ENCODE data around the gene FAM200C. TPM values are rescaled to one million over a fixed set of nuclear protein-coding genes. Genes with fewer than 3 reads are reported as not detected.

The FAM200C gene
- total RNA-seq, 1 experiment from 2014 or later: 4.2 TPM

DNA sequence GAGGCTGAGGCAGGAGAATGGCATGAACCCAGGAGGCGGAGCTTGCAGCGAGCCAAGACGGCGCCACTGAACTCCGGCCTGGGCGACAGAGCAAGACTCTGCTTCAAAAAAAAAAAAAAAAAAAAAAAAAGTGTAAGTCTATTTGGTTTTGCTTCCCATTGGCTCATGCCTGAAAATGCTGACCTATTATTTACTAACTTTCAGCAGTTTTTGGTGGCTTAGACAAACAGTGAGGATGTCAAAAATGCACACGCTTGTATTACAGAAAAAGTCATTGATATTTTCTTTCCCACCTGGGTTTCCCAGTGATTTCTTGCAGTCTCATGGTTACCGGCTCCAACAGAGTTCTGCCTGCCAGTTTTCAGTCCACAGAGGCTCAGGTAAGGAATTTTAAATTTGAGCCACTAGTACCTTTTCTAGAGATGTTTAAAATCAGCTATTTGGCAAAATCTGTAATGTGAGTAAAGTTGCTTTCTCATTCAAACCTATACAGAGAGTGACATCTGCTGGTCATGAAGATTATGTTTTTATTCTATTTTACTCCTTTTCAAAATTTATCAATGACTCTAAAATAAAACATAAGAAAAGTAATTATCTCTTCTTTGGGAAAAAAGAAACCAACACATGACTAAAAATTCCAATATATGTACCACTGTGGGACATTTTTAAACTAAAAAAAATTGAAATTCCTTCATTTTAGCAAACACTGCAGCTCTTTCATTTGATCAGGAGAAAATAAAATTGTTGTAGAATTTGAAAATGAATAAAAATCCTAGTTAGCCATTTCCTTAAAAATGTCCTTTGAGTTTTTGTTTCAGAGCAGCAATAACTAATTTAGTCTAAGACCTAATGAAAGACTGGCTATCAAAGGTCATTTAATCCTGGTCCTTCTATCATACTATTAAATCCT, 8.8 kb downstream of the FAM200C start:
- TF ChIP-seq RAD21 (IDR thresholded peaks at IDR 0.05; ENCODE audit: low read depth): peak; percentile 76
- TF ChIP-seq, protein P1, sequence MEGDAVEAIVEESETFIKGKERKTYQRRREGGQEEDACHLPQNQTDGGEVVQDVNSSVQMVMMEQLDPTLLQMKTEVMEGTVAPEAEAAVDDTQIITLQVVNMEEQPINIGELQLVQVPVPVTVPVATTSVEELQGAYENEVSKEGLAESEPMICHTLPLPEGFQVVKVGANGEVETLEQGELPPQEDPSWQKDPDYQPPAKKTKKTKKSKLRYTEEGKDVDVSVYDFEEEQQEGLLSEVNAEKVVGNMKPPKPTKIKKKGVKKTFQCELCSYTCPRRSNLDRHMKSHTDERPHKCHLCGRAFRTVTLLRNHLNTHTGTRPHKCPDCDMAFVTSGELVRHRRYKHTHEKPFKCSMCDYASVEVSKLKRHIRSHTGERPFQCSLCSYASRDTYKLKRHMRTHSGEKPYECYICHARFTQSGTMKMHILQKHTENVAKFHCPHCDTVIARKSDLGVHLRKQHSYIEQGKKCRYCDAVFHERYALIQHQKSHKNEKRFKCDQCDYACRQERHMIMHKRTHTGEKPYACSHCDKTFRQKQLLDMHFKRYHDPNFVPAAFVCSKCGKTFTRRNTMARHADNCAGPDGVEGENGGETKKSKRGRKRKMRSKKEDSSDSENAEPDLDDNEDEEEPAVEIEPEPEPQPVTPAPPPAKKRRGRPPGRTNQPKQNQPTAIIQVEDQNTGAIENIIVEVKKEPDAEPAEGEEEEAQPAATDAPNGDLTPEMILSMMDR (IDR thresholded peaks at IDR 0.05 in 2 of 3, conservative IDR thresholded peaks at IDR 0.05 in 1 of 3; ENCODE audit: borderline replicate concordance in 1 of 3, insufficient read depth in 1 of 3, low read depth in 2 of 3, low read length in 2 of 3): peak; percentile 24 to 68 (median 53); a peak in 4 of 6 replicates
- no peak for TF ChIP-seq CEBPB (IDR thresholded peaks at IDR 0.05; ENCODE audit: low read depth)
- H3K79me2 ChIP-seq (ENCODE audit: insufficient read depth, low read length): no peaks in the 10 kb centered on the region
- no peaks in the 10 kb centered on the region for H3K36me3 ChIP-seq (ENCODE audit: control insufficient read depth in 1 of 2, insufficient read depth in 2 of 2, low read length in 2 of 2)
- H3K9ac ChIP-seq (ENCODE audit: low read length): no peak overlapping the region
- no peak overlapping the region for H3K4me2 ChIP-seq (ENCODE audit: low read length)
- no peaks in the 10 kb centered on the region; a peak in 1 of 4 replicates for H3K9me3 ChIP-seq (ENCODE audit: control insufficient read depth in 1 of 2, insufficient read depth in 1 of 2, low read depth in 1 of 2, low read length in 2 of 2)
- H3K9me2 ChIP-seq (ENCODE audit: insufficient read depth): no peaks in the 10 kb centered on the region
- no peaks in the 10 kb centered on the region for H3K4me1 ChIP-seq (ENCODE audit: control insufficient read depth in 1 of 2, insufficient read depth in 2 of 2, low read length in 2 of 2)
- H4K20me1 ChIP-seq (ENCODE audit: insufficient read depth): no peaks in the 10 kb centered on the region
- no peak overlapping the region for H3K4me3 ChIP-seq (replicated peaks in 1 of 2; ENCODE audit: low read depth in 1 of 2, low read length in 2 of 2)
- RAD21 ChIA-PET (ENCODE audit: low non-redundant PET in 1 of 2, low total read pairs in 2 of 2, uncharacterized antibody in 2 of 2, unreplicated experiment in 2 of 2): interaction anchor here (0.6 to 1.7 kb wide), 2 partner anchors 28 to 369 kb away, joined by 3 to 8 read pairs; no protein-coding TSS in a partner anchor
- intact Hi-C loops (cut with micrococcal nuclease): loop anchor here (1.0 to 2.0 kb wide), 3 partner anchors 192 to 370 kb away; no protein-coding TSS in a partner anchor
- DNase-seq (ENCODE audit: low read depth, low spot score) (no peak), ATAC-seq (peak; percentile 52; the same call in 1 of the 2 replicates)
- no peak overlapping the region for H2AFZ ChIP-seq (ENCODE audit: low read depth, low read length, poor library complexity, severe bottlenecking)
- POLR2A ChIA-PET: no interaction called here
- H3K27ac ChIP-seq (ENCODE audit: low read depth, low read length): no peak overlapping the region
- CTCF ChIA-PET: interaction anchor here (0.5 to 3.6 kb wide), 26 partner anchors 9 to 1234 kb away, joined by 3 to 45 read pairs (median 3); partner anchors contain the start of genes C1QTNF2 and FAM200C
- BruUV-seq (replicated peaks): no TSS peak
- no peaks in the 10 kb centered on the region for H3K27me3 ChIP-seq (ENCODE audit: insufficient read depth, low read length)

DNA sequence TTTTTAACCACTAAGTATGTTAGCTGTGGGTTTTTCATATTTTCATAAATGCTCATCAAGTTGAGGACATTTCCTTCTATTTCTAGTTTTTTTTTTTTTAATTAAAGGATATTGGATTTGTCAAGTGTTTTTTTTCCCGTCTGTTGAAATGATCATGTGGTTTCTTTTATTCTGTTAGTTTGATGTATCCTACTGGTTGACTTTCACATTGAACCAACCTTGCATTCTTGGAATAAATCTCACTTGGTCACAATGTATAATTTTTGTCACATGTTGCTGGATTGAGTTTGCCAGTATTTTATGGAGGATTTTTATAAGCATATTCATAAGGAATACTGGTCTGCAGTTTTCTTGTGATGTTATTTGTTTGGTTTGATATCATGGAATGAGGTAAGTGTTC, 12.4 kb downstream of the FAM200C start:
- Histone ChIP-seq H3K4me3 (replicated peaks in 1 of 2; ENCODE audit: low read depth in 1 of 2, low read length in 2 of 2) (no peak overlapping the region), H3K79me2 (ENCODE audit: insufficient read depth, low read length) (no peaks in the 10 kb centered on the region), H3K9ac (ENCODE audit: low read length) (no peak overlapping the region), H3K9me2 (ENCODE audit: insufficient read depth) (no peaks in the 10 kb centered on the region), H3K36me3 (ENCODE audit: control insufficient read depth in 1 of 2, insufficient read depth in 2 of 2, low read length in 2 of 2) (no peaks in the 10 kb centered on the region), H3K4me2 (ENCODE audit: low read length) (no peak overlapping the region), H4K20me1 (ENCODE audit: insufficient read depth) (no peaks in the 10 kb centered on the region), H3K27ac (ENCODE audit: low read depth, low read length) (no peak overlapping the region), H3K4me1 (ENCODE audit: control insufficient read depth in 1 of 2, insufficient read depth in 2 of 2, low read length in 2 of 2) (no peaks in the 10 kb centered on the region), H3K27me3 (ENCODE audit: insufficient read depth, low read length) (no peaks in the 10 kb centered on the region), H2AFZ (ENCODE audit: low read depth, low read length, poor library complexity, severe bottlenecking) (no peak overlapping the region), H3K9me3 (ENCODE audit: control insufficient read depth in 1 of 2, insufficient read depth in 1 of 2, low read depth in 1 of 2, low read length in 2 of 2) (no peaks in the 10 kb centered on the region; a peak in 1 of 4 replicates)
- no TSS peak for BruUV-seq (replicated peaks)
- ChIA-PET CTCF (no interaction called here), POLR2A (no interaction called here), RAD21 (ENCODE audit: low non-redundant PET in 1 of 2, low total read pairs in 2 of 2, uncharacterized antibody in 2 of 2, unreplicated experiment in 2 of 2) (no interaction called here)
- intact Hi-C loops (cut with micrococcal nuclease): no loop called here
- ATAC-seq (no peak), DNase-seq (ENCODE audit: low read depth, low spot score) (no peak)
- TF ChIP-seq EGR1 (IDR thresholded peaks at IDR 0.05; ENCODE audit: low read depth): no peak
- TF ChIP-seq SP1 (IDR thresholded peaks at IDR 0.05; ENCODE audit: low read depth): no peak
- TF ChIP-seq ZFX (IDR thresholded peaks at IDR 0.05): no peak
- no peak for TF ChIP-seq RAD21 (IDR thresholded peaks at IDR 0.05; ENCODE audit: low read depth)
- TF ChIP-seq CEBPB (IDR thresholded peaks at IDR 0.05; ENCODE audit: low read depth): no peak
- TF ChIP-seq SRF (IDR thresholded peaks at IDR 0.05; ENCODE audit: low read depth): no peak
- TF ChIP-seq EZH2 (IDR thresholded peaks at IDR 0.05): no peak
- TF ChIP-seq, protein P1 (IDR thresholded peaks at IDR 0.05 in 2 of 3, conservative IDR thresholded peaks at IDR 0.05 in 1 of 3; ENCODE audit: borderline replicate concordance in 1 of 3, insufficient read depth in 1 of 3, low read depth in 2 of 3, low read length in 2 of 3): no peak
- TF ChIP-seq, protein P2, sequence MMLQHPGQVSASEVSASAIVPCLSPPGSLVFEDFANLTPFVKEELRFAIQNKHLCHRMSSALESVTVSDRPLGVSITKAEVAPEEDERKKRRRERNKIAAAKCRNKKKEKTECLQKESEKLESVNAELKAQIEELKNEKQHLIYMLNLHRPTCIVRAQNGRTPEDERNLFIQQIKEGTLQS (IDR thresholded peaks at IDR 0.05): no peak
- TF ChIP-seq ZNF274 (IDR thresholded peaks at IDR 0.05; ENCODE audit: low read depth, low read length): no peak
- no peak for TF ChIP-seq JUND (IDR thresholded peaks at IDR 0.05)
